HG03469 (cell line): Measurements from ENCODE around the gene TLK2.
"Not testable (repeated sequence)": the region's sequence is repeated elsewhere in the genome, so short reads cannot be mapped to it uniquely, and the experiment has no call there.

ENCODE experiments used
- ATAC-seq: cut with Tn5 transposase; IDR thresholded peaks from one replicate; pipeline ENCODE4 v1.9.1; 2021; ENCODE audit warnings: mild to moderate bottlenecking, moderate library complexity, moderate number of reproducible peaks; ENCODE audit not compliant: unreplicated experiment

TLK2 gene

DNA sequence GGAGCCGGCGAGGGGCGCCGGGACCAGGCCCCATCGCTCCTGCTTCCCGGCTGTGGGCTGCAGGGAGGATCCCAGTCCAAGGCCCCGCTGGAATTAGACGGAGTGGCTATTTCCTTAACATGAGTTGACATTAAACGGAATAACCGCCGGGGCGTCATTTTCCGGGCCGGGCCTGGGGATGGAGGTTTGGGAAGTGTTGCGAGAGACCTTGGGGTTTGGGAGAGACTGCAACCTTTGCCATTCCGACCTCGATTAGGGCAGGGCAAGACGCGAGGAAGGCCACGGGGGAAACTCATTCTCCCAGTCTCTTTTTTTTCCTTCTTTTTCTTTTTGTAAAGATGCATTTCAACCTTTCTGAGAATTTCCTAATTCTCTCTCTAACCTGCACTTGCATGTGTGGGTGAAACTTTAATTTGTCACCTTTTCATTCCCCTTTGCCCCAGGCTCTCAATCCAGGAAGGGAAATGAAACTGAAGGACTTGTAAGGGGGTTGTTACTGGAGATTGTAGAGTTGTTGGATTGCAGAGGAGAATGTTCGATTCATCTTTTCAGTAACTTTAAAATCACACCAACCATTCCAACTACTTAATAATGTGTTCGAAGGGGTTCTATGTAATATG lies 1.1 kb downstream of the TLK2 start:
- not testable (repeated sequence) for ATAC-seq

GRCh38 chr17:62482553-62482952 lies 3.9 kb downstream of the TLK2 start:
- not testable (repeated sequence) for ATAC-seq

DNA sequence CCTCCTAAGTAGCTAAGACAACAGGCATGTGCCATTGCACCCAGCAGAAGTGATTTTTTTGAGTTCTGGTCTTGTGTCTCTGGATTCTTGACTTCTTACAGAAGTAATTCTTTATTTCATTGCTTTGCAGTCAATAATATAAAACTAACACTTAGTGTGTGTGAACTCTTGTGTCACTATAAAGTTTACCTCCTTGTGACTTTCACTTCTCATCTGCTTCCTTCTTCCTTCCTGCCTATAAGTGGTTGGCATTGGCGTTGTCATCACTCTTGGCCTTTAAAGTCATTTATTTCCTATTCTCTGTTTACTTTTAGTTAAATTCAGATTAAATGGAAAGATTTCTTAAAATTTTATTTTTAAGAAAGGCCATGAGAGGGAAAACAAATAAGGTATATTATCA lies 12.4 kb downstream of the TLK2 start:
- not testable (repeated sequence) for ATAC-seq

DNA sequence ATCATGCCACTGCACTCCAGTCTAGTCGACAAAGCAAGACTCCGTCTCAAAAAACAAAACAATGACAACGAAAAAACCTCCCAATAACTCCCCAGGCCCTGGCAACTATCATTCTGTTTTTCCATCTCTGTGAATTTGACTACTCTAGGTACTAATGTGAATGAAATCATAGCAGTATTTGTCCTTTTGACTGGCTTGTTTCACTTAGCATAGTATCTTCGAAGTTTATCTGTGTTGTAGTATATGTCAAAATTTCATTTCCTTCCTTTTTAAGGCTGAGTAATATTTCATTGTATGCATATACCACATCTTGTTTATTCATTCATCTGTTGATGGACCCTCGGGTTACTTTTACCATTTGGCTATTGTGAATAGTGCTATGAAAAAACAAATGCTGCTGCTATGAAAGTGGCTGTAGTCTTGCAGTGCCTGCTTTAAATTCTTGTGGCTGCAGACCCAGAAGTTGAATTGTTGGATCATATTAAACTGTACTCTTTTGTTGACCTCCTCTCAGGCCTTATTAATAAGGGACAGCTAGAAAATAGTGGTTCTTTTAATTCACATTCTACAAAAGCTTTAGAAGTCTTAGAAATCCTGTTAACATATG lies 14.5 kb downstream of the TLK2 start:
- not testable (repeated sequence) for ATAC-seq

- ATAC-seq, result not testable (repeated sequence)
Observed at GRCh38 chr17:62494073-62494472, 15.4 kb downstream of the TLK2 start.

GRCh38 chr17:62496344-62496743 lies 17.7 kb downstream of the TLK2 start:
- ATAC-seq, result not testable (repeated sequence)

DNA sequence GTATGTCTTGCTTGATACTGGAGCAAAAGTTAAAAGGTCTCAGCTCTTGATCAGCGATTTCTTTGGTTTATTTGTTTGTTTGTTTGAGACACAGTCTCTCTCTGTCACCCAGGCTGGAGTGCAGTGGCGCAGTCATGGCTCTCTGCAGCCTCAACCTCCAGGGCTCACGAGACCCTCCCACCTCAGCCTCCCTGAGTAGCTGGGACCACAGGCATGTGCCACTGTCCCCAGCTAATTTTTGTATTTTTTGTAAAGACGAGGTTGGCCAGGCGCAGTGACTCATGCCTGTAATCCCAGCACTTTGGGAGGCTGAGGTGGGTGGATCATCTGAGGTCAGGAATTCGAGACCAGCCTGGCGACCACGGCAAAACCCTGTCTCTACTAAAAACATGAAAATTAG lies 20.2 kb downstream of the TLK2 start:
- ATAC-seq, result not testable (repeated sequence)

- not testable (repeated sequence) for ATAC-seq
Observed at GRCh38 chr17:62500463-62500862, 21.8 kb downstream of the TLK2 start.

DNA sequence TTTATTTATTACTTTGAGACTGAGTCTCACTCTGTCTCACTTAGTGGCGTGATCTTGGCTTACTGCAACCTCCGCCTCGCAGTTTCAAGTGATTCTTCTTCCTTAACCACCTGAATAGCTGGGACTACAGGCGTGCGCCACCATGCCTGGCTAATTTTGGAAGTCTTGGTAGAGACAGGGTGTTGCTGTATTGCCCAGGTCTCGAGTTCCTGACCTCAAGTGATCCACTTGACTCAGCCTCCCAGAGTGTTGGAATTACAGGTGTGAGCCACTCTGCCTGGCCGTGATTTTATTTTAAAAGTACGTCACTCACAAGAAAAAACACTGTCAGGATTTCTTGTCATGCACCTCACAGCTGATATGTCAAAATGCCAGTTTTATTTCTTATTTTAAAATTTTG lies 26.2 kb downstream of the TLK2 start:
- ATAC-seq, result not testable (repeated sequence)

DNA sequence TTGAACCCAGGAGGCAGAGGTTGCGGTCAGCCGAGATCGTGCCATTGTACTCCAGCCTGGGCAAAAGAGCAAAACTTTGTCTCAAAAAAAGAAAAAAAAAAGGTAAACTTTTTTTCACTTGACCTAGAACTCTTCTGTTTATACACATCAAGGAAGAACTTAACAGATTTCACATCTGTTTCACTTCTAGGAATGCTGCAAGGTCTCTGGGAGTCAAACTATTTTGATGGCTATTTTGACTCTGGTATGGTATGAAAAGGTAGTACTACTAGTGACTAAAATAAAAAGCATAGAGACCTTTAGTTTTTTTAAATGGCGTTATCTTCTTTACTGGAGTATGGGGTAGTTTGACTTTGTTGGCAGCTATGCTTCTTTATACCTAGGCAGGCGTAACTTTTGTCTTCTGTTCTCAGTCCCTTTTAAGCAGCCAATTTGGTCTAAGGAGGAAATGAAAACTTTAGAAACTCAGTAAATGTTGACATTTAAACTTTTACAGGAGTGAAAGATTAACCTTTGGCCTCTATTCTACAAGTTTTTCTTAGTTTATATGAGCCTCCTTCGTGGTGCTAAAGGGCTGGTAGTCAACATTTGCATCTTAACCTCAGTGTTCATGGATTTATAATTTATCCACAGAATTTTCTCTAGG lies 28.7 kb downstream of the TLK2 start:
- ATAC-seq, result not testable (repeated sequence)

DNA sequence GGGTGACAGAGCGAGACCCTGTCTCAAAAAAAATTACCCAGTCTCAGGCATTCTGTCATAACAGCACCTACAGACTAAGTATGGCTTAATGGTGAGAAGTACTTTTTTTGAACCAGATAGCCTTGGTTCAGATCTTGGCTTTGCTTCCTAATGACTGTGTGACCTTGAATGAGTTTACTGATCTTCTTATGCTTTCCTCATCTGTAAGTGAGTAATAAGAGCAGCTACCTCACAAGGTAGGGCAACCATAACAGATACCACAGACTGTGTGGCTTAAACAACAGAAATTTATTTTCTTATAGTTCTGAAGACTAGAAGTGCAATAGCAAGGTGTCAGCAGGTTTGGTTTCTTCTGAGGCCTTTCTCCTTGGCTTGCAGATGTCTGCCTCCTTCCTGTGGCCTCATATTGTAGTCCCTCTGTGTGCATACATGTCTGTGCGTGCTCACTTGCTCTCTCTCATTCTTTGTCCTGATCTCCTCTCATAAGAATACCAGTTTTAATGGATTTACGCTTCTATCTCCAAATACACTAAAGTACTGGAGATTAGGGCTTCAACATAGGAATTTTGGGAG lies 31.7 kb downstream of the TLK2 start:
- not testable (repeated sequence) for ATAC-seq

DNA sequence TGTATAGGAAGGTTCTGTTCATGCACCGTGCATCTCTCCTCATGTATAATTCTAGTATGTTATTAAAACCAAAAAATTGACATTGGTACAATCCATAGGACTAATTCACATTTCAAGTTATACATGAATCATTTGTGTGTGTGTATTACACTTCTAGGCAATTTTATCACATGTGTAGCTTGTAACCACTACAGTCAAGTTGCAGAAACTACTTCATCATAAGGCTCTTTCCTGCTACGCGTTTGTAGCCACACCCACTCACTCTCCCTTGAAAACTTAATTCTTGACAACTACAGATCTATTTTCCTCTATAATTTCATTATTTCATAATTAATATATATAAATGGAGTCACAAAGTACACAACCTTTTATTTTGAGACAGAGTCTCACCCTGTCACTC lies 32.4 kb downstream of the TLK2 start:
- not testable (repeated sequence) for ATAC-seq

GRCh38 chr17:62516376-62516775 lies 37.8 kb downstream of the TLK2 start:
- not testable (repeated sequence) for ATAC-seq

- ATAC-seq, result not testable (repeated sequence)
Observed at GRCh38 chr17:62521295-62521694, 42.7 kb downstream of the TLK2 start.

GRCh38 chr17:62524077-62524476 lies 45.5 kb downstream of the TLK2 start:
- ATAC-seq, result not testable (repeated sequence)

- not testable (repeated sequence) for ATAC-seq
Observed at GRCh38 chr17:62525317-62525716, 46.7 kb downstream of the TLK2 start.

DNA sequence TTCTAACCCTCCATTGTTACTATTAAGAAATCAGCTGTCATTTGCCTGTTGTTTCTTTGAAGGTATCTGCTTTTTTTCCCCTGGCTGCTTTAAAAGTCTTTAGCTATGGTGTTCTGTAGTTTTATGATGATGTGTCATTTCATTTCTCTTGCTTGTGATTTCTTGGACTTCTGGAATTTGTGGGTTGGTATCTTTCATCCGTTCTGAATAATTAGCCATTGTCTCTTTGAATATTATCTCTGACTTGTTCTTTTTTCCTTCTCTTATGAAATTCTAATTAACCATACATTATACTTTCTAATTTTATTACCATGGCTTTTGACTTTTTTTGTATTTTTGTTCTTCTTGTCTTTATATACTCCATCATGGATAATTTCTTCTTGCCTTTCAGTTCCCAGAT lies 52.3 kb downstream of the TLK2 start:
- ATAC-seq, result not testable (repeated sequence)

DNA sequence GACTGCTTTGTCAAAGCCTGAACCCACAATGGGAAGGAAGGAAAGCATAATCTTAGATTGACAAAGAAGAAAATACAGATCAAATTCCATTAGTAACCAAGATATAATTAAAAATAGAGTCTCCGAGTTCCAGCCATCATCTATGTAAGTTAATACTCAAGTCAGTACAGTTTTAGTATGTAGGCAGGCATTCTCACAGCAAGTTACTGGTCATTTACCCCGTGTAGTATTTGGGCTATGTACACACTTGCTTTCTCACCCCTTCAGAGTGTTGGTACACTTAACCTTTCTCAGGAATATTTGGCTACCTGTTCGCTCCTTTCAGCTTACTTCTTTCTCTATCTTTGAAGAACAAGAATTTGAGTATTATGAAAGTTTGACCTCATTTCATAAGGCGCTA lies 57.9 kb downstream of the TLK2 start:
- not testable (repeated sequence) for ATAC-seq

- not testable (repeated sequence) for ATAC-seq
Observed at GRCh38 chr17:62541073-62541472, 62.4 kb downstream of the TLK2 start.

DNA sequence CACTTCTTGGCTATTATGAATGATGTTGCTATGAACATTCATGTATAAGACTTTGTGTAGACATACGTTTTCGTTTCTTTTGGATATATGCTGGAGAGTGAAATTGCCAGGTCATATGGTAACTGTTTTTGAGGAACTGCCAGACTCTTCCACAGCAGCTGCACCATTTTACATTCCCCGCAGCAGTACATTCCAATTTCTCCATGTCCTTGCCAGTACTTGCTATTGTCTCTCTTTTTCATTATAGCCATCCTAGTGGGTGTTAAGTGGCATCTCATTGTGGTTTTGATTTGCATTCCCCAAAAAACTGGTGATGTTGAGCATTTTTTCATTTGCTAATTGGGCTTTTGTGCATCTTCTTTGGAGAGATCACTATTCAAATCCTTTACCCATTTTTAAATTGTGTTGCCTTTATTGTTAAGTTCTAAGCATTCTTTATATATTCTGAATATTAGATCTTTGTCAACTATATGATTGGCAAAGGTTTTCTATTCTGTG lies 64.7 kb downstream of the TLK2 start:
- ATAC-seq, result not testable (repeated sequence)

DNA sequence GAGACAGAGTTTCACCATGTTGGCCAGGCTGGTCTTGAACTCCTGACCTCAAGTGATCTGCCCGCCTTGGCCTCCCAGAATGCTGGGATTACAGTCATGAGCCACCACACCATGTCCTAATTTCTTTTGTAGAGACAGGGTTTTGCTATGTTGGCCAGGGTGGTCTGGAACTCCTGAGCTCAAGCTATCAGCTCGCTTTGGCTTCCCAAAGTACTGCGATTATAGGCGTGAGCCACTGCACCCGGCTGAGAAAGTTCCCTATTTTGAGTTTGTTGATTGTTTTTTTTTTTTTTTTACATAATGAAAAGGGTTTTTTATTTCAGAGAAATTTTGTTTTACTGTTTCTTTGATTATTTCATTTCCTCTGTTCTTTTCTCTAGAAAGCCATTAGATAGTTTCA lies 67.4 kb downstream of the TLK2 start:
- not testable (repeated sequence) for ATAC-seq
